ENCODE results near the gene IHH.

DNA sequence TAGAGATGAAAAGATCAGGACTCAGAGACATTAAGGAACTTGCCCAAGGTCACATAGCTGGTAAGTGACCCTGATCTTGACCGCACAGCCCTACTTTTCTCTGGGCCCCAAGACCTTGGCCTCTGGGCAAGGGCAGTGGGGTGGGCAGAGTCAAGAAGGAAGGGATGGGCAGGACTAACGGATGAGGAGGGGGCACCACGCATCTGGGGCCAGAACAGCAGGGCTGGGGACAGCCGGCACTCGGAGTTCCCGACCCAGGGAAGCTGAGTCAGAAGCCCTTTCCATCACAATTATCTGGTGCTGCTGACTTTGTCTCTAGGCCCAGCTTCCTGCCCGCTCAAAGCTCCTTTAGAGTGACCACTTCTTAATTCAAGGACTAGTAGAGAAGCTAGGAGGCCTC, 33.8 kb downstream of the IHH start:
- TF ChIP-seq CTCF (IDR thresholded peaks at IDR 0.05; ENCODE audit: control extremely low read depth in 1 of 3, insufficient read depth in 1 of 3, low read depth in 1 of 3, low read length in 3 of 3) = no peak
- TF ChIP-seq EZH2 (IDR thresholded peaks at IDR 0.05; ENCODE audit: low read depth, low read length, severe bottlenecking) = no peak
- TF ChIP-seq POLR2A (IDR thresholded peaks at IDR 0.05; ENCODE audit: control extremely low read depth in 1 of 2, low read depth in 2 of 2, low read length in 2 of 2) = no peak
- TF ChIP-seq JUND (IDR thresholded peaks at IDR 0.05; ENCODE audit: low read length) = no peak
- TF ChIP-seq HDAC2 (IDR thresholded peaks at IDR 0.05; ENCODE audit: borderline replicate concordance in 1 of 2, low read depth in 2 of 2, low read length in 2 of 2) = no peak
- TF ChIP-seq POLR2AphosphoS5 (IDR thresholded peaks at IDR 0.05; ENCODE audit: low read depth, low read length) = no peak
- no peak for TF ChIP-seq CREB1 (IDR thresholded peaks at IDR 0.05)
- no peak for TF ChIP-seq KDM1A (IDR thresholded peaks at IDR 0.05; ENCODE audit: borderline replicate concordance, low read length)
- TF ChIP-seq HDAC6 (IDR thresholded peaks at IDR 0.05; ENCODE audit: low read depth, low read length) = no peak
- no peak for TF ChIP-seq ASH2L (IDR thresholded peaks at IDR 0.05; ENCODE audit: low read length)

Measured in H1 (cell line).